Activated B cell treated with CpG ODN at 0.5 μM for 24 hours (primary cell): ENCODE data around the gene FGGY. TPM values are rescaled to one million over a fixed set of nuclear protein-coding genes. Genes with fewer than 3 reads are reported as not detected.

Experiments used
- ATAC-seq: fragments of 200-7000 bp; cut with Tn5 transposase; one replicate; pipeline ENCODE4 v1.10.0; 2021; ENCODE audit warnings: low read depth, mild to moderate bottlenecking, moderate library complexity
- CTCF ChIA-PET: fragments of 350-600 bp; sonication (Branson Sonifier 250); formaldehyde crosslinking; loops from one replicate; lab custom pipeline; 2021; ENCODE audit warnings: antibody characterized with exemption; lab: Charles Lee
- POLR2A ChIA-PET: fragments of 350-600 bp; sonication (Branson Sonifier 250); formaldehyde crosslinking; loops from one replicate; lab custom pipeline; 2021; ENCODE audit warnings: antibody characterized with exemption; lab: Charles Lee
- DNase-seq: peaks from one replicate; pipeline ENCODE4 v3.0.0; 2022
- H3K27ac Mint-ChIP-seq: one replicate; pipeline ENCODE4 v1.8.0; 2020; ENCODE audit warnings: mixed read lengths
- H3K27me3 Mint-ChIP-seq: one replicate; pipeline ENCODE4 v1.8.0; 2021; ENCODE audit warnings: mixed read lengths
- H3K36me3 Mint-ChIP-seq: one replicate; pipeline ENCODE4 v1.8.0; 2021; ENCODE audit warnings: low read depth, mixed read lengths
- H3K4me1 Mint-ChIP-seq: one replicate; pipeline ENCODE4 v1.8.0; 2021; ENCODE audit warnings: mixed read lengths
- H3K4me3 Mint-ChIP-seq: one replicate; pipeline ENCODE4 v1.8.0; 2020; ENCODE audit warnings: mild to moderate bottlenecking, mixed read lengths
- H3K9me3 Mint-ChIP-seq: one replicate; pipeline ENCODE4 v1.8.0; 2020; ENCODE audit warnings: mixed read lengths
- CTCF ChIP-seq: fragments of 200-600 bp; IDR thresholded peaks from one replicate; pipeline ENCODE4 v1.8.0; 2022; ENCODE audit warnings: antibody characterized with exemption, mild to moderate bottlenecking
- intact Hi-C: fragments of 100-400 bp; cut with micrococcal nuclease; formaldehyde crosslinking; loops from one replicate; pipeline ENCODE4 v1.15.1; 2024
- total RNA-seq: library from RNA; stranded (reverse); gene quantifications from 2 replicates; pipeline ENCODE4 v1.2.3, GENCODE V29; 2022

The FGGY gene
- total RNA-seq, 1 donor from 2014 or later: 24.0 TPM

- ChIA-PET CTCF (no interaction called here), POLR2A (interaction anchor here (1.8 kb wide), 1 partner anchor 36 kb away, joined by 6 read pairs; no protein-coding TSS in a partner anchor)
- Mint-ChIP-seq H3K4me1 (peaks cover 7% of the 10 kb centered on the region), H3K36me3 (peaks cover 24% of the 10 kb centered on the region), H3K27me3 (no peaks in the 10 kb centered on the region), H3K4me3 (no peak overlapping the region), H3K9me3 (peaks cover 20% of the 10 kb centered on the region), H3K27ac (no peak overlapping the region)
- no peak for TF ChIP-seq CTCF
- DNase-seq (no peak), ATAC-seq (no peak)
- intact Hi-C loops: no loop called here
These were observed 6.0 kb downstream of the FGGY start for GRCh38 chr1:59302871-59303270.

- POLR2A ChIA-PET: interaction anchor here (2.3 kb wide), 1 partner anchor 9 kb away, joined by 9 read pairs; the partner anchor contains the start of gene FGGY
- DNase-seq (no peak), ATAC-seq (no peak)
- Mint-ChIP-seq H3K9me3 (peaks cover 20% of the 10 kb centered on the region), H3K36me3 (peaks cover 24% of the 10 kb centered on the region), H3K27me3 (no peaks in the 10 kb centered on the region), H3K4me3 (no peak overlapping the region), H3K27ac (no peak overlapping the region), H3K4me1 (no peaks in the 10 kb centered on the region)
- CTCF ChIA-PET: no interaction called here
- intact Hi-C loops: no loop called here
- no peak for TF ChIP-seq CTCF
These were observed 8.3 kb downstream of the FGGY start for GRCh38 chr1:59305188-59305587.

GRCh38 chr1:59307591-59307990, 10.7 kb downstream of the FGGY start:
- H3K27ac Mint-ChIP-seq: no peak overlapping the region

GRCh38 chr1:59308839-59309238, 11.9 kb downstream of the FGGY start:
- no peaks in the 10 kb centered on the region for H3K4me1 Mint-ChIP-seq
- H3K9me3 Mint-ChIP-seq: peaks cover 20% of the 10 kb centered on the region
- ATAC-seq (no peak), DNase-seq (no peak)
- peaks cover 15% of the 10 kb centered on the region for H3K36me3 Mint-ChIP-seq
- POLR2A ChIA-PET: interaction anchor here (1.0 to 1.2 kb wide), 2 partner anchors 12 to 13 kb away, joined by 5 to 8 read pairs; partner anchors contain the start of gene FGGY
- CTCF ChIA-PET: no interaction called here
- H3K27me3 Mint-ChIP-seq: no peaks in the 10 kb centered on the region
- intact Hi-C loops: no loop called here
- H3K4me3 Mint-ChIP-seq: no peak overlapping the region
- no peak overlapping the region for H3K27ac Mint-ChIP-seq
- no peak for TF ChIP-seq CTCF

More at GRCh38 chr1:59307591-59307990, 10.7 kb downstream of the FGGY start:
- CTCF ChIA-PET: no interaction called here
- intact Hi-C loops: no loop called here
- H3K9me3 Mint-ChIP-seq: peaks cover 20% of the 10 kb centered on the region
- H3K27me3 Mint-ChIP-seq: no peaks in the 10 kb centered on the region
- no peaks in the 10 kb centered on the region for H3K4me1 Mint-ChIP-seq
- DNase-seq (no peak), ATAC-seq (no peak)
- peaks cover 18% of the 10 kb centered on the region for H3K36me3 Mint-ChIP-seq
- H3K4me3 Mint-ChIP-seq: no peak overlapping the region
- no peak for TF ChIP-seq CTCF
- POLR2A ChIA-PET: interaction anchor here (1.2 to 2.3 kb wide), 2 partner anchors 11 kb away, joined by 5 to 9 read pairs; partner anchors contain the start of gene FGGY

GRCh38 chr1:59309392-59309791, 12.5 kb downstream of the FGGY start:
- intact Hi-C loops: no loop called here
- H3K4me1 Mint-ChIP-seq: no peaks in the 10 kb centered on the region
- no peaks in the 10 kb centered on the region for H3K27me3 Mint-ChIP-seq
- H3K4me3 Mint-ChIP-seq: no peak overlapping the region
- ATAC-seq (no peak), DNase-seq (no peak)
- peaks cover 11% of the 10 kb centered on the region for H3K36me3 Mint-ChIP-seq
- H3K27ac Mint-ChIP-seq: no peak overlapping the region
- POLR2A ChIA-PET: interaction anchor here (1.0 kb wide), 1 partner anchor 13 kb away, joined by 8 read pairs; the partner anchor contains the start of gene FGGY
- CTCF ChIA-PET: no interaction called here
- no peak for TF ChIP-seq CTCF
- peaks cover 15% of the 10 kb centered on the region for H3K9me3 Mint-ChIP-seq
